Upper lobe of left lung (tissue), 6 donors: ENCODE measurements around the gene FAM83G. TPM values are rescaled to one million over a fixed set of nuclear protein-coding genes. Genes with fewer than 3 reads are reported as not detected.

Experiments
- ATAC-seq, 2 donors: fragments of 200-7000 bp; cut with Tn5 transposase; one replicate each; pipeline ENCODE4 v1.9.1; 2022; ENCODE audit warnings: mild to moderate bottlenecking in 2 of 2, moderate library complexity in 2 of 2; ENCODE audit not compliant: low FRiP score in 2 of 2
- DNase-seq, 2 donors: peaks; one replicate each; pipeline ENCODE4 v3.0.0-alpha.2; 2019 to 2020
- H3K27ac ChIP-seq, 4 donors: fragments of 200-600 bp; sonication (generic); one replicate each; pipeline ENCODE4 v1.5.1; 2016 to 2019
- H3K27me3 ChIP-seq, 4 donors: fragments of 200-600 bp; sonication (generic); one replicate each; pipeline ENCODE4 v1.5.1; 2017 to 2019
- H3K36me3 ChIP-seq, 4 donors: fragments of 200-600 bp; sonication (generic); one replicate each; pipeline ENCODE4 v1.5.1; 2016 to 2019
- H3K4me1 ChIP-seq, 4 donors: fragments of 200-600 bp; sonication (generic); one replicate each; pipeline ENCODE4 v1.5.1; 2018 to 2019
- H3K4me3 ChIP-seq, 4 donors: fragments of 200-600 bp; sonication (generic); one replicate each; pipeline ENCODE4 v1.5.1; 2017 to 2019; ENCODE audit warnings: mild to moderate bottlenecking in 2 of 4, moderate library complexity in 1 of 4
- H3K9me3 ChIP-seq, 4 donors: fragments of 200-600 bp; sonication (generic); one replicate each; pipeline ENCODE4 v1.5.1; 2018 to 2019
- EP300 ChIP-seq, 4 donors: sonication (generic); formaldehyde crosslinking; IDR thresholded peaks; one replicate each; pipeline ENCODE4 v1.5.1; 2017; ENCODE audit warnings: antibody characterized with exemption in 4 of 4, control low read depth in 2 of 4
- POLR2A ChIP-seq, 4 donors: fragments of 450-650 bp; IDR thresholded peaks; one replicate each; pipeline ENCODE4 v1.5.1; 2016 to 2017; ENCODE audit warnings: antibody characterized with exemption in 4 of 4, mild to moderate bottlenecking in 2 of 4
- POLR2AphosphoS5 ChIP-seq, 2 donors: sonication (generic); formaldehyde crosslinking; IDR thresholded peaks; one replicate each; pipeline ENCODE4 v1.5.1; 2017; ENCODE audit warnings: antibody characterized with exemption in 2 of 2
- WGBS, 2 donors: methylation state at CpG; one replicate each; pipeline ENCODE4 v1.1.5; 2017 to 2018; 5-methylcytosine and 5-hydroxymethylcytosine counted together
- total RNA-seq, 6 donors: library from RNA; depleted of rRNA in 4 of 6; stranded (reverse); fragments of >200 nt in 4 of 6; gene quantifications; one replicate each; pipeline versions ENCODE4 v1.1.0 to v1.2.1, GENCODE V29; 2016 to 2021
- TF ChIP-seq, protein P1 (sequence below), 6 experiments: fragments of 450-650 bp in 4 of 6; fragments of 200-600 bp in 2 of 6; sonication (generic) in 2 of 6; IDR thresholded peaks; one replicate each; pipeline ENCODE4 v1.5.1; 2016 to 2019; ENCODE audit warnings: antibody characterized with exemption in 6 of 6
- donor health status: DM: no; HTN: no; CAD: no; lungs with moderate emphysema.
- donor health status: DM: no; HTN: yes; CAD: no; lungs with severe emphysema.

Gene FAM83G
- total RNA-seq, 6 donors from 2014 or later, result 3.1 to 17.2 (median 11.2) TPM

GRCh38 chr17:19000531-19001325 is 3.8 kb downstream of the FAM83G start:
- peaks cover 12 to 31% (median 15%) of the 10 kb centered on the region in 4 donors for H3K4me1 ChIP-seq
- H3K9me3 ChIP-seq, result no peaks in the 10 kb centered on the region
- ATAC-seq (no peak), DNase-seq (no peak)
- TF ChIP-seq EP300 (IDR thresholded peaks at IDR 0.05) (no peak), POLR2A (IDR thresholded peaks at IDR 0.05) (no peak), POLR2AphosphoS5 (IDR thresholded peaks at IDR 0.05) (no peak)
- TF ChIP-seq, protein P1, sequence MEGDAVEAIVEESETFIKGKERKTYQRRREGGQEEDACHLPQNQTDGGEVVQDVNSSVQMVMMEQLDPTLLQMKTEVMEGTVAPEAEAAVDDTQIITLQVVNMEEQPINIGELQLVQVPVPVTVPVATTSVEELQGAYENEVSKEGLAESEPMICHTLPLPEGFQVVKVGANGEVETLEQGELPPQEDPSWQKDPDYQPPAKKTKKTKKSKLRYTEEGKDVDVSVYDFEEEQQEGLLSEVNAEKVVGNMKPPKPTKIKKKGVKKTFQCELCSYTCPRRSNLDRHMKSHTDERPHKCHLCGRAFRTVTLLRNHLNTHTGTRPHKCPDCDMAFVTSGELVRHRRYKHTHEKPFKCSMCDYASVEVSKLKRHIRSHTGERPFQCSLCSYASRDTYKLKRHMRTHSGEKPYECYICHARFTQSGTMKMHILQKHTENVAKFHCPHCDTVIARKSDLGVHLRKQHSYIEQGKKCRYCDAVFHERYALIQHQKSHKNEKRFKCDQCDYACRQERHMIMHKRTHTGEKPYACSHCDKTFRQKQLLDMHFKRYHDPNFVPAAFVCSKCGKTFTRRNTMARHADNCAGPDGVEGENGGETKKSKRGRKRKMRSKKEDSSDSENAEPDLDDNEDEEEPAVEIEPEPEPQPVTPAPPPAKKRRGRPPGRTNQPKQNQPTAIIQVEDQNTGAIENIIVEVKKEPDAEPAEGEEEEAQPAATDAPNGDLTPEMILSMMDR (IDR thresholded peaks at IDR 0.05), result no peak
- WGBS, 2 donors, result 83% methylated on average over 14 to 16 of the region's 17 CpGs
- no peaks in the 10 kb centered on the region for H3K36me3 ChIP-seq
- H3K27ac ChIP-seq, result no peak overlapping the region
- H3K4me3 ChIP-seq, result no peak overlapping the region
- no peaks in the 10 kb centered on the region for H3K27me3 ChIP-seq

DNA sequence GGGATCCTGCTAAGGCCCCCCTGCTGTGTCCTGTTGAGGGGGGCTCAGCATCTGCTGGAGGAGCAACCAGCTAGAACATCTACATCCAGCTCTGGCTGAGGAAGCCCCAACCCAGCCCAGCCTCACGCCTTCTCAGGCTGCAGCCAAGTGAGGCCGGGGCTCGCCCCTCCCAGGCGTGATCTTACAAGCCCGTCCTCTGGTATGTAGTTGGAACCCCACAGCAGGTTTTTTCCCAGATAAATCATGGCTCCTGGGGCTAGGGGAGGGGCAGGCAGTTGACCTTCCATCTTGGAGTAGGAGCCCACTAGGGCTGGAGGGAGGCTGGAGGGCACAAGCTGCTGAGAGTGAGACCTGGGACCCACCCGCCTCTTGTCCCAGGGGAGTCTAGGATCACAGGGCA is 4.7 kb downstream of the FAM83G start:
- H3K27me3 ChIP-seq, result no peaks in the 10 kb centered on the region
- no peak overlapping the region for H3K4me3 ChIP-seq
- WGBS, 2 donors, result 90 to 91% methylated on average over 2 to 5 of the region's 6 CpGs
- no peak overlapping the region for H3K27ac ChIP-seq
- H3K36me3 ChIP-seq, result no peaks in the 10 kb centered on the region
- DNase-seq, result no peak
- TF ChIP-seq EP300 (IDR thresholded peaks at IDR 0.05), result no peak
- TF ChIP-seq POLR2A (IDR thresholded peaks at IDR 0.05), result no peak
- TF ChIP-seq, protein P1 (IDR thresholded peaks at IDR 0.05), result no peak
- TF ChIP-seq POLR2AphosphoS5 (IDR thresholded peaks at IDR 0.05), result no peak
- ATAC-seq, result no peak
- peaks cover 12 to 31% (median 14%) of the 10 kb centered on the region in 4 donors for H3K4me1 ChIP-seq
- H3K9me3 ChIP-seq, result peaks cover 0 to 5% (median 0%) of the 10 kb centered on the region in 4 donors

DNA sequence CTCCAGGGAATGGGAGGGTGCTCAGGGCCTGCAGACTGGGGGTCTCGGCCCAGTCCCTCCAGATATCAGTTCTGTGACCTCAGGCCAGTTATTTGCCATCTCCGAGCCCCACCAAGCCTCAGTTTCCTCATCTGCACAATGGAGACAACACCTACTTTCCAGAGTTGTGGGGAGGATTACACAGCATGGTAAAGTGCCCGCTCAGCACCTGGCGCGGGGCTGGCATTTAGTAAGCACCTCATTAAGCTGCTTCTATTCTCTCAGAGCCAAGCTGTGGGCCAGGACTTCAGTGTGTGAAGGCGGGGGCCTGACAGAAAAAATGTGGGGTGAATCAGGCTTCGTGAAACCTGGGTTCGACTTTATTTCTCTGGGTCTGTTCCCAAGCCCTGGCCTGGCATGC is 5.2 kb downstream of the FAM83G start:
- no peaks in the 10 kb centered on the region for H3K36me3 ChIP-seq
- H3K4me1 ChIP-seq, result peaks cover 12 to 34% (median 13%) of the 10 kb centered on the region in 4 donors
- H3K27me3 ChIP-seq, result no peaks in the 10 kb centered on the region
- no peak overlapping the region for H3K4me3 ChIP-seq
- no peak overlapping the region for H3K27ac ChIP-seq
- H3K9me3 ChIP-seq, result peaks cover 0 to 5% (median 0%) of the 10 kb centered on the region in 4 donors
- 91 to 93% methylated on average over 8 of the region's 8 CpGs for WGBS, 2 donors
- ATAC-seq (no peak), DNase-seq (no peak)
- TF ChIP-seq, protein P1 (IDR thresholded peaks at IDR 0.05), result no peak
- TF ChIP-seq EP300 (IDR thresholded peaks at IDR 0.05) (no peak), POLR2AphosphoS5 (IDR thresholded peaks at IDR 0.05) (no peak), POLR2A (IDR thresholded peaks at IDR 0.05) (no peak)

DNA sequence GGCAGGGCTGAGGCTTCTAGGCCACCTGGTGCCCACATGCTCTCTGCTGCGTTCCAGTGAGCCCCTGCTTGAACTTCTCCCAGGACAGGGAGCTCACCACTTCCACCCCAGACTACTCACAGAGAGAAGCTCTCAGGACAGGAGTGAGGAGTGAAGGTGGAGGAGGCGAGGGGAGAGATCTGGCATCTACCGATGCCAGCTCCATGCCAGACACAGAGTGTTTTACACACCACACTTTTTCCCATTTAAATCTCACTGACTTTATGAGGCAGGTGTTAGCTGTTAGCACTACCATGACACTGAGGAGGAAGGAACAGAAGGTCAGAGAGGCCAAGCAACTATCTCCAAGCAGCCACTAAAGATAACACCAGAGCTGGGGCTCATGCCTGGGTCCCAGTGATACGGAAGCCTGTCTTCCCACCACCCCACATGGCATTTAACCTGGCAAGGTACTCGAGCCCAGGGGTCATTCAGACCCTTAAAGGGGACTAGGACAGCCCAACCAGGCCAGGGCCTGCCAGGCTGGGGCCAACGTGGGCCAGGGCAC is 6.8 kb downstream of the FAM83G start:
- H3K4me1 ChIP-seq, result peaks cover 0 to 29% (median 3%) of the 10 kb centered on the region in 4 donors
- H3K27ac ChIP-seq, result no peak overlapping the region
- WGBS, 2 donors, result 84 to 88% methylated on average over 5 to 6 of the region's 6 CpGs
- TF ChIP-seq, protein P1 (IDR thresholded peaks at IDR 0.05), result no peak
- TF ChIP-seq POLR2AphosphoS5 (IDR thresholded peaks at IDR 0.05), result no peak
- no peak for TF ChIP-seq EP300 (IDR thresholded peaks at IDR 0.05)
- TF ChIP-seq POLR2A (IDR thresholded peaks at IDR 0.05), result no peak
- no peak for ATAC-seq
- H3K36me3 ChIP-seq, result no peaks in the 10 kb centered on the region
- H3K9me3 ChIP-seq, result peaks cover 0 to 5% (median 0%) of the 10 kb centered on the region in 4 donors
- no peaks in the 10 kb centered on the region for H3K27me3 ChIP-seq
- no peak overlapping the region for H3K4me3 ChIP-seq
- no peak for DNase-seq
